B cell (primary cell): ENCODE results near the gene FBN2. TPM values are rescaled to one million over a fixed set of nuclear protein-coding genes. Genes with fewer than 3 reads are reported as not detected.

Experiments
- ATAC-seq: fragments of 200-7000 bp; cut with Tn5 transposase; one replicate; pipeline ENCODE4 v1.10.0; 2021; ENCODE audit warnings: low read depth, mild to moderate bottlenecking, moderate number of reproducible peaks, moderate library complexity
- CTCF ChIA-PET: fragments of 350-600 bp; sonication (Branson Sonifier 250); formaldehyde crosslinking; loops from one replicate; lab custom pipeline; 2021; ENCODE audit warnings: antibody characterized with exemption, inconsistent platforms; lab: Charles Lee
- POLR2A ChIA-PET: fragments of 350-600 bp; sonication (Branson Sonifier 250); formaldehyde crosslinking; loops from one replicate; lab custom pipeline; 2021; ENCODE audit warnings: antibody characterized with exemption; lab: Charles Lee
- DNase-seq: peaks from one replicate; pipeline ENCODE4 v3.0.0; 2013
- H2AFZ ChIP-seq: 2 replicates; pipeline ENCODE4 v1.6.1; 2012; ENCODE audit warnings: mild to moderate bottlenecking, low read depth, low read length; ENCODE audit not compliant: insufficient read depth, poor library complexity, severe bottlenecking
- H3K27ac ChIP-seq, 2 donors: 1 replicate in 1 of 2; 2 replicates in 1 of 2; pipeline ENCODE4 v1.5.1; 2012 to 2013; ENCODE audit warnings: low read length in 2 of 2, mild to moderate bottlenecking in 2 of 2, moderate library complexity in 1 of 2
- H3K27me3 ChIP-seq, 4 experiments: fragments of 200-600 bp in 1 of 4; sonication (generic) in 1 of 4; replicated peaks in 1 of 4; 1 replicate in 2 of 4; 2 replicates in 2 of 4; pipeline versions ENCODE4 v1.6.1 to v1.7.0; 2013 to 2016; ENCODE audit warnings: low read length in 3 of 4, mild to moderate bottlenecking in 2 of 4, mixed read lengths in 1 of 4, moderate library complexity in 1 of 4; ENCODE audit not compliant: insufficient read depth in 4 of 4, control insufficient read depth in 3 of 4; ENCODE audit errors: control extremely low read depth in 1 of 4
- H3K36me3 ChIP-seq, 2 experiments: replicated peaks in 1 of 2; 1 replicate in 1 of 2; 2 replicates in 1 of 2; pipeline versions ENCODE4 v1.6.1 to v1.7.1; 2013; ENCODE audit warnings: low read length in 1 of 2; ENCODE audit not compliant: insufficient read depth in 2 of 2, control insufficient read depth in 1 of 2; ENCODE audit errors: control extremely low read depth in 1 of 2, extremely low read depth in 1 of 2
- H3K4me1 ChIP-seq, 2 donors: fragments of 200-600 bp in 1 of 2; sonication (generic) in 1 of 2; 1 replicate in 1 of 2; 2 replicates in 1 of 2; pipeline versions ENCODE4 v1.5.1 to v1.6.1; 2013 to 2017; ENCODE audit warnings: low read length in 2 of 2; ENCODE audit not compliant: control insufficient read depth in 2 of 2, insufficient read depth in 2 of 2
- H3K4me2 ChIP-seq: replicated peaks from 2 replicates; pipeline ENCODE3; 2012; ENCODE audit warnings: mild to moderate bottlenecking, low read depth, low read length; ENCODE audit not compliant: poor library complexity, severe bottlenecking
- H3K4me3 ChIP-seq, 5 experiments: fragments of 200-600 bp in 1 of 5; sonication (generic) in 1 of 5; 1 replicate in 3 of 5; 2 replicates in 2 of 5; pipeline versions ENCODE4 v1.5.1 to v1.7.0; 2011 to 2016; ENCODE audit warnings: low read length in 4 of 5, mild to moderate bottlenecking in 4 of 5, low read depth in 2 of 5, control low read depth in 1 of 5, moderate library complexity in 1 of 5; ENCODE audit not compliant: insufficient read depth in 1 of 5; ENCODE audit errors: control extremely low read depth in 1 of 5, extremely low read depth in 1 of 5
- H3K79me2 ChIP-seq: fragments of 200-600 bp; sonication (generic); one replicate; pipeline ENCODE4 v1.6.0; 2016; ENCODE audit warnings: low read length; ENCODE audit not compliant: control insufficient read depth, insufficient read depth
- H3K9ac ChIP-seq: fragments of 200-600 bp; sonication (generic); 2 replicates; pipeline ENCODE4 v1.6.1; 2017; ENCODE audit warnings: mild to moderate bottlenecking, low read length, moderate library complexity
- H3K9me3 ChIP-seq, 3 donors: one replicate each; pipeline versions ENCODE4 v1.6.1 to v1.7.1; 2013; ENCODE audit warnings: low read length in 2 of 3; ENCODE audit not compliant: control insufficient read depth in 2 of 3, insufficient read depth in 1 of 3; ENCODE audit errors: control extremely low read depth in 1 of 3
- H4K20me1 ChIP-seq: 2 replicates; pipeline ENCODE4 v1.6.0; 2012; ENCODE audit warnings: mild to moderate bottlenecking, low read length; ENCODE audit not compliant: insufficient read depth, control insufficient read depth, poor library complexity, severe bottlenecking
- H3K27ac Mint-ChIP-seq: one replicate; pipeline ENCODE4 v1.8.0; 2021; ENCODE audit warnings: mixed read lengths
- H3K27me3 Mint-ChIP-seq: one replicate; pipeline ENCODE4 v1.8.0; 2021; ENCODE audit warnings: mixed read lengths
- H3K4me1 Mint-ChIP-seq: one replicate; pipeline ENCODE4 v1.8.0; 2021; ENCODE audit warnings: mixed read lengths
- H3K4me3 Mint-ChIP-seq: one replicate; pipeline ENCODE4 v1.8.0; 2021; ENCODE audit warnings: mixed read lengths
- H3K9me3 Mint-ChIP-seq: one replicate; pipeline ENCODE4 v1.8.0; 2022; ENCODE audit warnings: mixed read lengths; ENCODE audit not compliant: insufficient read depth
- CTCF ChIP-seq: fragments of 200-600 bp; IDR thresholded peaks from one replicate; pipeline ENCODE4 v1.8.0; 2022; ENCODE audit warnings: antibody characterized with exemption, mild to moderate bottlenecking
- EZH2 ChIP-seq: IDR thresholded peaks from 2 replicates; pipeline ENCODE4 v1.6.1; 2012; ENCODE audit warnings: borderline replicate concordance, low read depth, mild to moderate bottlenecking, moderate library complexity, low read length; ENCODE audit not compliant: insufficient read depth, poor library complexity, severe bottlenecking
- WGBS: methylation state at CpG from one replicate; pipeline ENCODE4 v1.1.5; 2013; ENCODE audit warnings: missing lambda C conversion rate; ENCODE audit not compliant: insufficient coverage; 5-methylcytosine and 5-hydroxymethylcytosine counted together
- intact Hi-C: fragments of 100-400 bp; cut with micrococcal nuclease; formaldehyde crosslinking; loops from one replicate; pipeline ENCODE4 v1.10.0; 2022
- polyA plus RNA-seq: library from polyadenylated mRNA; depleted of rRNA; stranded (reverse); fragments of >200 nt; gene quantifications from 2 replicates; pipeline ENCODE4 v1.2.3, GENCODE V29; 2012
- total RNA-seq, 2 donors: library from RNA; stranded (reverse); fragments of 120-200 nt in 1 of 2; gene quantifications; 1 replicate in 1 of 2; 2 replicates in 1 of 2; pipeline versions ENCODE4 v1.2.3 to v1.2.4, GENCODE V29; 2013 to 2022

Gene FBN2
- total and polyA plus RNA-seq, 2 donors (not counting 1 experiment from before 2014, with no cell fraction given): 0.03 TPM; not detected in 1

GRCh38 chr5:128538250-128539037 is 399 bp upstream of the FBN2 start:
- no peak overlapping the region for H3K27ac Mint-ChIP-seq
- DNase-seq (peak; percentile 3), ATAC-seq (no peak)
- peaks cover 31% of the 10 kb centered on the region for H3K27me3 Mint-ChIP-seq
- H2AFZ ChIP-seq: peak overlapping the region; percentile 46
- ChIA-PET POLR2A (no interaction called here), CTCF (no interaction called here)
- H3K9me3 ChIP-seq: peaks cover 0 to 23% (median 0%) of the 10 kb centered on the region in 3 donors
- intact Hi-C loops: no loop called here
- no peak overlapping the region for H3K9ac ChIP-seq
- no peaks in the 10 kb centered on the region for H3K79me2 ChIP-seq
- H3K36me3 ChIP-seq: no peaks in the 10 kb centered on the region
- H3K4me3 ChIP-seq: no peak overlapping the region
- H3K4me2 ChIP-seq: peak overlapping the region; percentile 40
- no peak overlapping the region for H3K27ac ChIP-seq
- peaks cover 2% of the 10 kb centered on the region for H3K9me3 Mint-ChIP-seq
- no peaks in the 10 kb centered on the region for H4K20me1 ChIP-seq
- TF ChIP-seq CTCF: no peak
- no peak for TF ChIP-seq EZH2
- H3K4me3 Mint-ChIP-seq: no peak overlapping the region
- peaks cover 0 to 36% (median 12%) of the 10 kb centered on the region in 4 experiments for H3K27me3 ChIP-seq
- peaks cover 0 to 3% of the 10 kb centered on the region in 2 donors for H3K4me1 ChIP-seq
- peaks cover 6% of the 10 kb centered on the region for H3K4me1 Mint-ChIP-seq
- 4% methylated on average over 57 of the region's 65 CpGs for WGBS
